Measurements from ENCODE around the gene METTL6. TPM values are rescaled to one million over a fixed set of nuclear protein-coding genes. Genes with fewer than 3 reads are reported as not detected.
"Not testable (repeated sequence)": the region's sequence is repeated elsewhere in the genome, so short reads cannot be mapped to it uniquely, and the experiment has no call there.

METTL6 gene
- total RNA-seq, 3 donors from 2014 or later = 10.1 to 13.7 (median 10.1) TPM

DNA sequence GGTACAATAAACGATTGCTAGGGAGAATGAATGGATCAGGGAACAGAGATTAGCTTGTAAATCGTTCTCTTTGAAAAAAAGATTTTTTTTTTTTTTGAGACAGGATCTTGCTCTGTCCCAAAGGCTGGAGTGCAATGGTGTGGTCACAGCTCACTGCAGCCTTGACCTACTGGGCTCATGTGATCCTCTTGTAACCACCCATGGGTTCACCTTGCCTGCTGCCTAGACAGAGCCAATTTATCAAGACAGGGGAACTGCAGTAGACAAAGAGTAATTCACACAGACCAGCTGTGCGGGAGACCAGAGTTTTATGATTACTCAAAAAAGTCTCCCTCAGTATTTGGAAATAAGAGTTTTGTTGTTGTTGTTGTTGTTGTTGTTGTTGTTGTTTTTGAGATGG lies 39.6 kb downstream of the METTL6 start:
- no peak overlapping the region for H3K4me3 ChIP-seq
- no peaks in the 10 kb centered on the region for H3K4me1 ChIP-seq (ENCODE audit: low read depth)
- DNase-seq = no peak
- H3K9me3 ChIP-seq = peaks cover 3% of the 10 kb centered on the region
- TF ChIP-seq, protein P1, sequence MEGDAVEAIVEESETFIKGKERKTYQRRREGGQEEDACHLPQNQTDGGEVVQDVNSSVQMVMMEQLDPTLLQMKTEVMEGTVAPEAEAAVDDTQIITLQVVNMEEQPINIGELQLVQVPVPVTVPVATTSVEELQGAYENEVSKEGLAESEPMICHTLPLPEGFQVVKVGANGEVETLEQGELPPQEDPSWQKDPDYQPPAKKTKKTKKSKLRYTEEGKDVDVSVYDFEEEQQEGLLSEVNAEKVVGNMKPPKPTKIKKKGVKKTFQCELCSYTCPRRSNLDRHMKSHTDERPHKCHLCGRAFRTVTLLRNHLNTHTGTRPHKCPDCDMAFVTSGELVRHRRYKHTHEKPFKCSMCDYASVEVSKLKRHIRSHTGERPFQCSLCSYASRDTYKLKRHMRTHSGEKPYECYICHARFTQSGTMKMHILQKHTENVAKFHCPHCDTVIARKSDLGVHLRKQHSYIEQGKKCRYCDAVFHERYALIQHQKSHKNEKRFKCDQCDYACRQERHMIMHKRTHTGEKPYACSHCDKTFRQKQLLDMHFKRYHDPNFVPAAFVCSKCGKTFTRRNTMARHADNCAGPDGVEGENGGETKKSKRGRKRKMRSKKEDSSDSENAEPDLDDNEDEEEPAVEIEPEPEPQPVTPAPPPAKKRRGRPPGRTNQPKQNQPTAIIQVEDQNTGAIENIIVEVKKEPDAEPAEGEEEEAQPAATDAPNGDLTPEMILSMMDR (IDR thresholded peaks at IDR 0.05) = no peak
- no peaks in the 10 kb centered on the region for H3K36me3 ChIP-seq (ENCODE audit: low read depth)
- no peak for ATAC-seq
- intact Hi-C loops (cut with DNase I, micrococcal nuclease) = no loop called here

DNA sequence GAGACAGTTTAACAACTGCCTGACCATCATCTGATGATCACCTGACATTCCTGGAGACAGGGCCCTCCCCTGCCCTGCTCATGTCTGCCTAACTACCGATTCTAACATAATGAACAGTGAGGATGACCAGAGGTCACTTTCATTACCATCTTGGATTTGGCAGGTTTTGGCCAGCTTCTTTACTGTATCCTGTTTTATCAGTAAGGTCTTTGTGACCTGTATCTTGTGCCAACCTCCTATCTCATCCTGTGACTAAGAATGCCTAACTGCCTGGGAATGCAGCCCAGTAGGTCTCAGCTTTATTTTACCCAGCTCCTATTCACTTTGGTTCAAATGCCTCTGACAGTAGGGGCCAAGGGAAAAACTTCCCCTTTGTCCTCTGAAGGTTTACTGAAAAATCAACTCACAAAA lies 40.2 kb downstream of the METTL6 start:
- H3K36me3 ChIP-seq (ENCODE audit: low read depth) = no peaks in the 10 kb centered on the region
- DNase-seq = no peak
- no peak overlapping the region for H3K4me3 ChIP-seq
- H3K4me1 ChIP-seq (ENCODE audit: low read depth) = no peaks in the 10 kb centered on the region
- TF ChIP-seq, protein P1 (IDR thresholded peaks at IDR 0.05) = no peak
- intact Hi-C loops (cut with DNase I, micrococcal nuclease) = no loop called here
- ATAC-seq = no peak
- H3K9me3 ChIP-seq = peaks cover 3% of the 10 kb centered on the region

DNA sequence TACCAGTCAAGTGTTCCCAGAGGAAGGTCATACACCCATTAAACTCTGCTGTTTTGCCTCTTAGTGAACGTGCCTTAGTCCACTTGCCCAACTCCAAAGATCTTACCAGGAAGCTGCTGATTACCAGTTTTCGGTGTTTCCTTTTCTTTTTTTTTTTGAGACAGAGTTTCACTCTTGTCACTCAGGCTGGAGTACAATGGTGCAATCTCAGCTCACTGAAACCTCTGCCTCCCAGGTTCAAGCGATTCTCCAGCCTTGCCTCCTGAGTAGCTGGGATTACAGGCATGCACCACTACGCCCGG lies 40.7 kb downstream of the METTL6 start:
- H3K9me3 ChIP-seq; DNase-seq; intact Hi-C loops (cut with DNase I, micrococcal nuclease); ATAC-seq; H3K4me1 ChIP-seq (ENCODE audit: low read depth); H3K36me3 ChIP-seq (ENCODE audit: low read depth); H3K4me3 ChIP-seq: not testable (repeated sequence)

DNA sequence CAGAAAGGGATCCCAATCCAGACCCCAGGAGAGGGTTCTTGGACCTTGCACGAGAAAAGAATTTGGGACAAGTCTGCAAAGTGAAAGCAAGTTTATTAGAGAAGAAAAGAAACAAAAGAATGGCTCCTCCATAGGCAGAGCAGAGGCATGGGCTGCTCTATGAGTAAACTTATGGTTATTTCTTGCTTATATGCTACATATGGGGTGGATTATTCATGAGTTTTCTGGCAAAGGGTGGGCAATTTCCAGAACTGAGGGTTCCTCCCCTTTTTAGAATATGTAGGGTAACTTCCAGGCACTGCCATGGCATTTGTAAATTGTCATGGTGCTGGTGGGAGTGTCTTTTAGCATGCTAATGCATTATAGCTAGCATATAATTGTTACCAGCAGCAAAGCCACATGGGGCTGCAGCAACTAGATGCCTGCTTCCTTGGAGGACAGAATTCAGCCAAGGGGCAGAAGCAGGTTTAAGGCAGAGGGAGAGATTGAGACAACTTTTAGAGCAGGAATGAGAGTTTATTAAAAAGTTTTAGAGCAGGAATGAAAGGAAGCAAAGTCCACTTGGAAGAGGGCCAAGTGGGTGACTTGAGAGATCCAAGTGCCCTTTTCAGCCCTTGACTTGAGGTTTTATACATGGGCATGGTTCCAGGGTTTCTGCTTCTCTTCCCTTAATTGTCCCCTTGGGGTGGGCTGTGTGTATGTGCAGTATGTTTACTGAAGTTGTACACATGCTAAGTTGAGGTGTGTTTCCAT lies 41.3 kb downstream of the METTL6 start:
- ATAC-seq = no peak
- DNase-seq = peak in 1 of 3 donors; percentile 22
- Histone ChIP-seq H3K36me3 (ENCODE audit: low read depth) (no peaks in the 10 kb centered on the region), H3K4me3 (no peak overlapping the region), H3K9me3 (peaks cover 3% of the 10 kb centered on the region), H3K4me1 (ENCODE audit: low read depth) (no peaks in the 10 kb centered on the region)
- intact Hi-C loops (cut with DNase I, micrococcal nuclease) = no loop called here
- TF ChIP-seq, protein P1 (IDR thresholded peaks at IDR 0.05) = no peak

DNA sequence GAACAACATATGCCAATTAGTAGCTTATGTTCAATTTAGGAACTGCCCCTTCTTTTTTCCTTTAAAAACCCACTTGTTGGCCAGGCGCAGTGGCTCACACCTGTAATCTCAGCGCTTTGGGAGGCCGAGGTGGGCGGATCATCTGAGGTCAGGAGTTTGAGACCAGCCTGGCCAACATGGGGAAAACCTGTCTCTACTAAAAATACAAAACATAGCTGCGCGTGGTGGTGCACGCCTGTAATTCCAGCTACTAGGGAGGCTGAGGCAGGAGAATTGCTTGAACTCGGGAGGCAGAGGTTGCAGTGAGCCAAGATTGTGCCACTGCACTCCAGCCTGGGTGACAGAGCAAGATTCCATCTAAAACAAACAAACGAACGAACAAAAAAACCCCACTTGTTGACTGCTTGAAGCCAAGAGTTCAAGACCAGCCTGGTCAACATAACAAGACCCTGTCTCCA lies 42.1 kb downstream of the METTL6 start:
- ATAC-seq; H3K4me1 ChIP-seq (ENCODE audit: low read depth); DNase-seq; H3K4me3 ChIP-seq; intact Hi-C loops (cut with DNase I, micrococcal nuclease); H3K9me3 ChIP-seq; H3K36me3 ChIP-seq (ENCODE audit: low read depth): not testable (repeated sequence)

DNA sequence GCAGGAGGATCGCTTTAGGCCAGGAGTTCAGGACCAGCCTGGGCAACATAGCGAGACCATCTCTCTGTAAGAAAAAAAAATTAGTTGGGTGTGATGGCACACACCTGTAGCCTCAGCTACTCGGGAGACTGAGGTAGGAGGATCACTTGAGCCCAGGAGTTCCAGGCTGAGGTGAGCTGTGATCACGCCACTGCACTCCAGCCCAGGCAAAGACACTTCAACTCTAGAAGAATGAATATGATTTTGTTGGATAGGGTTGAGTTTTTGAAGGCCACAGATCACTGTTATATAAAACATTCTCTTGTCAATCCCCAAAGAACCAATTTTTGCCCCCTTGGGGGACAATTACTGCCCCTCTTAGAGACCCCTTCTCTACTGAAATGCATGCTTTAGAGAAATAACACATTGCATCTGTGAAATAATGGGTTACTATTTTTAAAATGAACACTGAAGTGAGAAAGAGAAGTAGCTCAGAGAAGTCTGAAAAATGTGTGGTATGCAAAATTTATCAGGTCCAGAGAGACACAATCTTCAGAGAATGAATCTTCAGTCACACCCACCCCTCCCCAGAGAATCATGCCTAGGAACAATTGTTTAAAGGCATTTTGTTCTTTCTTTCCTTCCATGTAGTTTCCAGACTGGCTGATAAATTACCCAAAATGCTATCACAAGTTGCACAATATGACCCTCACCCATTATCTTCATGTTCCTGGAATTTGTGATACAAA lies 42.7 kb downstream of the METTL6 start:
- intact Hi-C loops (cut with DNase I, micrococcal nuclease) = no loop called here

More for the DNA sequence above, 42.7 kb downstream of the METTL6 start:
- peaks cover 3% of the 10 kb centered on the region for H3K9me3 ChIP-seq
- TF ChIP-seq, protein P1 (IDR thresholded peaks at IDR 0.05) = no peak
- H3K36me3 ChIP-seq (ENCODE audit: low read depth) = no peaks in the 10 kb centered on the region
- DNase-seq = no peak
- peak; percentile 55 for ATAC-seq
- H3K4me1 ChIP-seq (ENCODE audit: low read depth) = no peaks in the 10 kb centered on the region
- no peak overlapping the region for H3K4me3 ChIP-seq

Data from mucosa of descending colon (tissue), 3 donors.